Stimulated activated CD4-positive, alpha-beta T cell treated with anti-CD3 and anti-CD28 coated beads, TNF-alpha, amount 100 ng/mL, for 1 hour (primary cell): ENCODE data around the gene MGARP.

ENCODE experiments used
- DNase-seq, 3 donors: peaks; one replicate each; pipeline ENCODE4 v3.0.0-alpha.2; 2020; ENCODE audit warnings: low read depth in 3 of 3, low spot score in 1 of 3

Gene MGARP

GRCh38 chr4:139245590-139245989 lies 34.4 kb downstream of the MGARP start:
- no peak for DNase-seq

DNA sequence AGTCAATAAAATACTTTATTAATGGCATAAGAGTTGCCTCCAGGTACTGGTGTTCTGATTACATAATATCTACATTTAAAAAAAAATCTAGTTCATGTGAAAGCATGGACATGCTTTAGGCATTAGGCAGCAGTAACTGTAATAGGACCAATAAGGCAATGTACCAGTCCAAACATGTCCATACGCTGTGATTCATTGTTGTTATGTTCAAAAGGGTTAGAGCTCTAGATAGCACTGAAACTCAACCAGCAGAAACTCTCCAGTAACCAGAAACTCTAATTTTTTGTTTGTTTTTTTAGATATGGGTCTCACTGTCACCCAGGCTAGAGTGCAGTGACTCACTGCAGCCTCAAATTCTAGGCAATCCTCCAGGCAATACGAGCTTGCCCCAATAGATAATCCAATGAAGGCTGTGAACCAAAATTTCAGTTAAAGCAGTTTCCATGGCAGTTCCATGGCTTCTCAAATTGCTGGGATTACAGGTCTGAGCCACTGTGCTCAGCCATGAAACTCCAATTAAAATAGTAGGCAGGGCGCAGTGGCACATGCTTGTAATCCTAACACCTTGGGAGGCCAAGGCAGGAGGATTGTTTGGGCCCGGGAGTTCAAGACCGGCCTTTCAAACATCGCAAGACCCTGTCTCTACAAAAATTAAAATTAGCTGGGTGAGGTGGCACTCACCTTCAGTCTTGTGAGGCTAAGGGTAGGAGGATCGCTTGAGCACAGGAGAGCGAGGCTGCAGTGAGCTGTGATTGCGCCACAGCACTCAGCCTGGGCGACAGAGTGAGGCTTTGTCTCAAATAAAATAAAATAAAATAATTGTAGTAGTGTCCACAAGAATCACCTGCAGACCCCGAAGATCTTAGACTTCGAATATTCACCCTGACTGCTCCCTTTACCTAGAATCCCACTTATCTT lies 36.3 kb downstream of the MGARP start:
- no peak for DNase-seq

DNA sequence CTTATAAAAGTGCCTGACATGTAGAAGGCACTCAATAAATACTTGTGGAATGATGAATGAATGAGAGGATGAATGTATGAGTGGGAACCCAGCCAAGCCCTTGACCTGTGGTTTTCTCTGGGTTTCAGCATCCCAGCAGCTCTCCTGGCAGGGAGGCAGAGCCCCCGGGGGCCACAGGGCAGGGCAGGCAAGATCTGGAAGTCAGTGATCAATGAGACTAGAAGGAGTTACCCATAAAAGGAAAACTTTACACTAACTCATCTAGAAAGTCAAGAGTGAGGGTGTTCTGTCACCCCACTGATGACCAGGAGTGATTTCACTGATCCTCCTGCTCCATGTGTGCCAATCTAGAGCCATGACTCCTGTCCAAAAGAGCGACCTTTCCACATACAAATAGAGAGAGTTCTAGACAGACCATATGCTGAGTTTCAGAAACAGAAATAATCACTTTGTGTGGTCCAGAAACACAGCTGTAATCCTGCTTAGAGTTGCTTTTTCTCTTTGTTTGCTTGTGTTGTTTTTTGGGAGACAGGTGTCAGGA lies 37.4 kb downstream of the MGARP start:
- DNase-seq = no peak

DNA sequence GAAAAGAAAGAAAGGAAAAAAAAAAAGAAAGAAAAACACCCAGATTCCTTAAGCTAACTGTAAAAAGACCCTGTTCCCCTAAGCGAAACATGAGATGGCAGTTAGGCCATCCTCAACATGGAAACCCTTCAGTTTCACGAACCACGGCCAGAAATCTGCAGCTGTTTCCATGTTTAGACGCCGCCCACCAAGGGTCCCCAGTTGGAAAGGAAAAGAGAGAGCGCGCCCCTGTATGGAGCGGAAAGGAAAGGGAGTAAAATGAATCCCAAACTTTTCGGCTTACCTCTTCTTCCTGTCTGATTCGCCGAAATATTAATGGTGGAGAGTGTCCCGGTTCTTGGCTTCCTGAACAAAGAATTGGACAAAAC lies 38.3 kb downstream of the MGARP start:
- no peak for DNase-seq

DNA sequence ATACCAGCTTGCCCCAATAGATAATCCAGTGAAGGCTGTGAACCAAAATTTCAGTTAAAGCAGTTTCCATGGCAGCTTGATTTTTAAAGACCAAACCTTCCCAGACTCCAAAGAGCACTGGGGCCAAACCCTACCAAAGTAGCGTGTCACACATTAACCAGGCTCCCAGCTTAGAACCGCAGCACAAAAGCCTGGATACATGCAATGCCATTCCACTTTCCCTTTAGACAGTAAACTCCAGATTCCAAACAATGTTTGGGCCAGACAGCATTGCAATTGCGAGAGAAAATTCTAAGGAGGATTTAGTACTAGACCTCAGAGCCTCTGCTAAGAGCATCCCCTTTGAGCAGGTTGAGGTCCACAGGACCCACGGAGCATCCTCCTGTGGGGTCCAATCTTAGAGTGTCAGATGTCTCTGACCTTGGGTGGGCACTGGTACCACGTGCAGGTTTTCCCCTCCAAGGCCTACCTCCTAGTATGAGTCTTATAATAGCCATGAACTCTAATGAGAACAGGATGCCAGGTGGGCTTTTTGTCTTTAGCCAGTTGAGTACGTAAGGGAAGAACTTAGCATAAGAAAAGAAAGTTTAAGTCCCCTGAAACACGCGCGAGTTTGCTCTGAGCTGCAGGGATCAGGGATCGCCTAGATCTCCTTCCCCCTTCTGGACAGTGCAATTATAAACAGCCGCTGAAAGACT lies 38.8 kb downstream of the MGARP start:
- DNase-seq = no peak

- DNase-seq = no peak
Observed at GRCh38 chr4:139239127-139239772, 40.8 kb downstream of the MGARP start.

- DNase-seq = no peak
Observed at GRCh38 chr4:139234253-139234652, 45.8 kb downstream of the MGARP start.

GRCh38 chr4:139229534-139230039 lies 50.4 kb downstream of the MGARP start:
- DNase-seq = peak in 1 of 3 donors; percentile 2

- no peak for DNase-seq
Observed at GRCh38 chr4:139227729-139228404, 52.2 kb downstream of the MGARP start.

DNA sequence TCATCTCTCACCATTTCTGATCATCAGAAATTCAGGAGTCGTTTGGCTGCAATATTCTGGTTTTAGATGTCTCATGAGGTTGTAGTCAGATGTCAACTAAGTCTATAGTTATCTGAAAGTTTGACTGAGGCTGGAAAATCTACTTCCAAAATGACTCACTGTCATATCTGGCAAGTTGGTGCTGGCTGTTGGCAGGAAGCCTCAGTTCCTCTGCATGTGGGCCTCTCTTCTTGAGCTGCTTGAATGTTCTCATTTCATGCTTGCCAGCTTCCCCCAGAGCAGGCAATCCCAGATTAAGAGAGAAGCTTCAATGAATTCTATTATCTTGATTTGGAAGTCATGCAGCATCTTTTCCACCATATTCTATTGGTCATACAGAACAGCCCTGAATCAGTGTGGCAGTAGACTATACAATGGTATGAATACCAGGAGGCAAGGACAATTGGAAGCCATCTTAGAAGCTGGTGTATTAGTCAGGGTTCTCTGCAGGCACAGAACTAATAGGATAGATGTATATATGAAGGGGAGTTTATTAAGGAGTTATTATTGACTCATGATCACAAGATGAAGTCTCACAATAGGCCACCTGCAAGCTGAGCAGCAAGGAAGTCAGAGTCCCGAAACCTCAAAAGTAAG lies 56.2 kb downstream of the MGARP start:
- DNase-seq = no peak

DNA sequence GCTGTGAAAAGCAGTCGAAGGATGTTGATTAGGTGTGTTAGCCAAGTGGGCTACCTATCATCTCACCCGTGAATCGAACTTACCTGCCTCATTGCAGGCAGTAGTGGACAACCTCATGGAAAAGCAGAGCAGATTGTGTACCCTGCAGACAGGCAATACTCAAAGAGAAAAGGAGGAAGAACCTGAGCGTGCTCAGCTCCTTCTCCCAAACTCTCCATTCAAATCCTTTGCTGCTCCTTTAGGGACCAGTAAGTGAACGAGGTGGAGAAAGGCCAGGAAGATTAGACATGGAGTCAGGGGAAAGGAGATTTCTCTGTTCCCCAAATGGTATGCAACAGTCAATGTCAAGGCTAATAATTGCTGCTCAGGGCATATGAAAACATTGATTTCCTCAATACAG lies 57.8 kb downstream of the MGARP start:
- DNase-seq = no peak

DNA sequence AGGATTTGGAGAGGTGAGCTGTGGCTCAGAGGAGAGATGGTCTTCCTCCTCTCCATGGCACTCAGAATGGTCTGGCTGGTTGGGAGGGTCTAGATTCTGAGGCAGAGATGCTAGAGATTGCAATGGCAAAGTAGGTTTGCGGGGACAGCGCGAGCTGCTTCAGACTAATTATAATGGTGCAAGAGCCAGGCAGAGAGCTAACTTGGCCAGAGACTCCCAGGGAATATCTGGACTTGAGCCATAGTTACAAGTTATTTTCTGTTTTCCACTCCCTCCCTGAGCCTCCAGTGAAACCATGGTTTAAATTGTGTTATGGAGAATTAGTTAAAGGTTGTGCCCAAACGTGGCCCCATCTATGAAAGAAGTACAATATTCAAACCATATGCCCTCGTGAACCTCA lies 58.3 kb downstream of the MGARP start:
- no peak for DNase-seq

GRCh38 chr4:139219450-139220055 lies 60.5 kb downstream of the MGARP start:
- no peak for DNase-seq
